ENCODE measurements around the gene MANF. TPM values are rescaled to one million over a fixed set of nuclear protein-coding genes. Genes with fewer than 3 reads are reported as not detected.

The MANF gene
- total and polyA plus RNA-seq, 2 of the 13 experiments (the other 11 are each of a cell fraction or from before 2014, with no cell fraction given), result 55.4 to 269 TPM

DNA sequence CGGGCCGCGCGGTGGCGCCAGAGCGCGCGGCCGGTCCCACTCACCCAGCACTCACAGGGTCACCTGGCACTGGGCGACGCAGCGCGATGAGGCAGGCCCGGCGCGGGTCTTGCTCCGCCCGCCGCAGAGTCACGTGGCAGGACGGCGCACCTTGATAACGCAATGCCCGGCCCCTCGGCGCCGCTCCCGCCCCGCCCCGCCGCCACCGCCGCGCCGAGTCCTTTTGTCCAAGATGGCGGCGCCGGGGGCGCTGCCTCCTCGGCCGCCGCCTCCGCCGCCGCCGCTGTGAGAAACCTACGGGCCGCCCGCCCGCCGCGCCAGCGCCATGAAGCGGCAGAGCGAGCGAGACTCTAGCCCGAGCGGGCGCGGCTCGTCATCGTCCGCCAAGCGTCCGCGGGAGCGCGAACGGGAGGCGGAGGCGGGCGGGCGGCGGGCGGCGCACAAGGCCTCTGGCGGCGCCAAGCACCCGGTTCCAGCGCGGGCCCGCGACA lies 6.0 kb downstream of the MANF start, which contains the start of gene RBM15B (continued):
- TF ChIP-seq IRF9 (CRISPR knock-in tag; IDR thresholded peaks at IDR 0.05; ENCODE audit: borderline replicate concordance) (peak; percentile 89; the same call in 1 of the 2 replicates), SMARCC2 (IDR thresholded peaks at IDR 0.05) (no peak), ZNF670 (CRISPR knock-in tag; IDR thresholded peaks at IDR 0.05; ENCODE audit: borderline replicate concordance) (no peak), MXI1 (IDR thresholded peaks at IDR 0.05; ENCODE audit: borderline replicate concordance, low read depth, low read length) (peak; percentile 93; the same call in 2 of the 3 replicates), SOX6 (IDR thresholded peaks at IDR 0.05) (no peak), SOX6 (CRISPR knock-in tag; IDR thresholded peaks at IDR 0.05) (peak; percentile 61), RXRB (CRISPR knock-in tag; IDR thresholded peaks at IDR 0.05; ENCODE audit: borderline replicate concordance) (peak; percentile 68), ZNF350 (CRISPR knock-in tag; IDR thresholded peaks at IDR 0.05; ENCODE audit: borderline replicate concordance, low read depth) (no peak), SIN3A (IDR thresholded peaks at IDR 0.05; ENCODE audit: borderline replicate concordance, low read depth, low read length) (peak; percentile 28; the same call in 1 of the 2 replicates), ZNF674 (CRISPR knock-in tag; IDR thresholded peaks at IDR 0.05; ENCODE audit: low read depth) (peak; percentile 90; the same call in 1 of the 2 replicates), PCBP2 (optimal IDR thresholded peaks at IDR 0.05; ENCODE audit: low read depth, low read length, poor library complexity, severe bottlenecking) (no peak), ZNF660 (CRISPR knock-in tag; IDR thresholded peaks at IDR 0.05; ENCODE audit: borderline replicate concordance, low read depth) (no peak), HMG20B (CRISPR knock-in tag; conservative IDR thresholded peaks at IDR 0.05) (no peak), CHD2 (IDR thresholded peaks at IDR 0.05; ENCODE audit: low read depth, low read length) (0 out of 2 replicates have a peak, but pooled peaks have one; percentile 42), ZNF556 (CRISPR knock-in tag; IDR thresholded peaks at IDR 0.05; ENCODE audit: borderline replicate concordance) (peak; percentile 94; the same call in 1 of the 2 replicates), NR2F6 (IDR thresholded peaks at IDR 0.05) (no peak), NR2F6 (CRISPR knock-in tag; IDR thresholded peaks at IDR 0.05) (peak; percentile 72; the same call in 1 of the 2 replicates), EEA1 (CRISPR knock-in tag; IDR thresholded peaks at IDR 0.05; ENCODE audit: borderline replicate concordance) (peak; percentile 66; the same call in 1 of the 2 replicates), REL (CRISPR knock-in tag; conservative IDR thresholded peaks at IDR 0.05) (no peak), MXD3 (CRISPR knock-in tag; IDR thresholded peaks at IDR 0.05) (peak; percentile 84)
- TF ChIP-seq, protein P1, sequence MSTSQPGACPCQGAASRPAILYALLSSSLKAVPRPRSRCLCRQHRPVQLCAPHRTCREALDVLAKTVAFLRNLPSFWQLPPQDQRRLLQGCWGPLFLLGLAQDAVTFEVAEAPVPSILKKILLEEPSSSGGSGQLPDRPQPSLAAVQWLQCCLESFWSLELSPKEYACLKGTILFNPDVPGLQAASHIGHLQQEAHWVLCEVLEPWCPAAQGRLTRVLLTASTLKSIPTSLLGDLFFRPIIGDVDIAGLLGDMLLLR (CRISPR knock-in tag; IDR thresholded peaks at IDR 0.05), result peak; percentile 65
- TF ChIP-seq, protein P2, sequence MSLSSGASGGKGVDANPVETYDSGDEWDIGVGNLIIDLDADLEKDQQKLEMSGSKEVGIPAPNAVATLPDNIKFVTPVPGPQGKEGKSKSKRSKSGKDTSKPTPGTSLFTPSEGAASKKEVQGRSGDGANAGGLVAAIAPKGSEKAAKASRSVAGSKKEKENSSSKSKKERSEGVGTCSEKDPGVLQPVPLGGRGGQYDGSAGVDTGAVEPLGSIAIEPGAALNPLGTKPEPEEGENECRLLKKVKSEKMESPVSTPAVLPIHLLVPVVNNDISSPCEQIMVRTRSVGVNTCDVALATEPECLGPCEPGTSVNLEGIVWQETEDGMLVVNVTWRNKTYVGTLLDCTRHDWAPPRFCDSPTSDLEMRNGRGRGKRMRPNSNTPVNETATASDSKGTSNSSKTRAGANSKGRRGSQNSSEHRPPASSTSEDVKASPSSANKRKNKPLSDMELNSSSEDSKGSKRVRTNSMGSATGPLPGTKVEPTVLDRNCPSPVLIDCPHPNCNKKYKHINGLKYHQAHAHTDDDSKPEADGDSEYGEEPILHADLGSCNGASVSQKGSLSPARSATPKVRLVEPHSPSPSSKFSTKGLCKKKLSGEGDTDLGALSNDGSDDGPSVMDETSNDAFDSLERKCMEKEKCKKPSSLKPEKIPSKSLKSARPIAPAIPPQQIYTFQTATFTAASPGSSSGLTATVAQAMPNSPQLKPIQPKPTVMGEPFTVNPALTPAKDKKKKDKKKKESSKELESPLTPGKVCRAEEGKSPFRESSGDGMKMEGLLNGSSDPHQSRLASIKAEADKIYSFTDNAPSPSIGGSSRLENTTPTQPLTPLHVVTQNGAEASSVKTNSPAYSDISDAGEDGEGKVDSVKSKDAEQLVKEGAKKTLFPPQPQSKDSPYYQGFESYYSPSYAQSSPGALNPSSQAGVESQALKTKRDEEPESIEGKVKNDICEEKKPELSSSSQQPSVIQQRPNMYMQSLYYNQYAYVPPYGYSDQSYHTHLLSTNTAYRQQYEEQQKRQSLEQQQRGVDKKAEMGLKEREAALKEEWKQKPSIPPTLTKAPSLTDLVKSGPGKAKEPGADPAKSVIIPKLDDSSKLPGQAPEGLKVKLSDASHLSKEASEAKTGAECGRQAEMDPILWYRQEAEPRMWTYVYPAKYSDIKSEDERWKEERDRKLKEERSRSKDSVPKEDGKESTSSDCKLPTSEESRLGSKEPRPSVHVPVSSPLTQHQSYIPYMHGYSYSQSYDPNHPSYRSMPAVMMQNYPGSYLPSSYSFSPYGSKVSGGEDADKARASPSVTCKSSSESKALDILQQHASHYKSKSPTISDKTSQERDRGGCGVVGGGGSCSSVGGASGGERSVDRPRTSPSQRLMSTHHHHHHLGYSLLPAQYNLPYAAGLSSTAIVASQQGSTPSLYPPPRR (CRISPR knock-in tag; IDR thresholded peaks at IDR 0.05; ENCODE audit: borderline replicate concordance), result peak; percentile 64; the same call in 1 of the 2 replicates

Measured in HepG2 (cell line).